ENCODE results near the gene SRGAP2B. TPM values are rescaled to one million over a fixed set of nuclear protein-coding genes. Genes with fewer than 3 reads are reported as not detected.
"Not testable (repeated sequence)": the region's sequence is repeated elsewhere in the genome, so short reads cannot be mapped to it uniquely, and the experiment has no call there.

Gene SRGAP2B
- total RNA-seq, 2 donors from 2014 or later = 16.2 to 22.5 TPM

DNA sequence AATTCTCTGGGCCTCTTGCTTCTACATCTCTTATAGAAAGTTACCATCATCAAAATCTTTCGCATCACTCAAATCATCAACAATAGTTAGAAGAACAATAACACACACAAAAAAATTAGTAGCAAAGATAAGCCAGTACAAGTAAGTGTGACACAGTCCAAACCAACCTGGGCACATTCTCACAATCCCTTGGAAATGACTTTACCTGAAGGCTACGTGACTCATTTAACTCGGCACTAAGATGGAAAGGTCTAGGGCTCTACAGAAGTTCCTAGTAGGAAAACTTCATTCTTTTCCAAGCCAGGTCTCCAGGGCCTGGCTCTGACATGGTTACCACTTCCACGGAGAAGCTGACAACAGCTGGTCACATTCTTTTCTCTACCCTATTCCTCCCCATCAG is 41.7 kb downstream of the SRGAP2B start:
- not testable (repeated sequence) for H3K9me3 ChIP-seq; H3K36me3 ChIP-seq; DNase-seq (ENCODE audit: low spot score); ATAC-seq (ENCODE audit: insufficient number of reproducible peaks, low FRiP score, low read depth); H3K4me1 ChIP-seq (ENCODE audit: control insufficient read depth in 1 of 2, low read depth in 2 of 2); H3K4me3 ChIP-seq; H3K27ac ChIP-seq; H3K27me3 ChIP-seq (replicated peaks; ENCODE audit: insufficient read depth)

GRCh38 chr1:145052019-145052776 is 42.9 kb downstream of the SRGAP2B start:
- not testable (repeated sequence) for DNase-seq (ENCODE audit: low spot score); H3K9me3 ChIP-seq; H3K27me3 ChIP-seq (replicated peaks; ENCODE audit: insufficient read depth); H3K36me3 ChIP-seq; H3K27ac ChIP-seq; H3K4me3 ChIP-seq; H3K4me1 ChIP-seq (ENCODE audit: control insufficient read depth in 1 of 2, low read depth in 2 of 2); ATAC-seq (ENCODE audit: insufficient number of reproducible peaks, low FRiP score, low read depth)

GRCh38 chr1:145048181-145048856 is 46.8 kb downstream of the SRGAP2B start:
- H3K27ac ChIP-seq; ATAC-seq (ENCODE audit: insufficient number of reproducible peaks, low FRiP score, low read depth); H3K36me3 ChIP-seq; H3K27me3 ChIP-seq (replicated peaks; ENCODE audit: insufficient read depth); H3K9me3 ChIP-seq; H3K4me1 ChIP-seq (ENCODE audit: control insufficient read depth in 1 of 2, low read depth in 2 of 2); DNase-seq (ENCODE audit: low spot score); H3K4me3 ChIP-seq: not testable (repeated sequence)

DNA sequence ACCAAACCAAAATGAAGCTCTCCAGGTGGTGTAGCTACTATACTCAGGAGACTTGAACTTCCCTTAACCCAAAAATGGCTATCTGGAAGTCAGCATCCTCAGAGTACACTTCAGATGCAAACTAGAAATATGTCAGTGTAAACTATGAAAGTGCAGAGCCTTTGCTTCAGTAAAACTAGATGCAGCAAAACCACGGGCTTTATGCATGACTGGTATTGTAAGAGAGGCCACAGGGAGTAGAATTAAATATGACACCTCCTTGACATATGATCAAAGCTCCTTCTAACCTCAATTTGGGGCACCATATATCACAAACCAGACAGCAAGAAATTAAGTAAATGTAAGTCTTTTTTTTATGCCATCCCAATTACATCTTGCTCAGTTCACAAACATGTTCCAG is 47.6 kb downstream of the SRGAP2B start:
- not testable (repeated sequence) for H3K27me3 ChIP-seq (replicated peaks; ENCODE audit: insufficient read depth); H3K27ac ChIP-seq; DNase-seq (ENCODE audit: low spot score); H3K4me3 ChIP-seq; ATAC-seq (ENCODE audit: insufficient number of reproducible peaks, low FRiP score, low read depth); H3K9me3 ChIP-seq; H3K36me3 ChIP-seq; H3K4me1 ChIP-seq (ENCODE audit: control insufficient read depth in 1 of 2, low read depth in 2 of 2)

- H3K4me3 ChIP-seq; H3K27me3 ChIP-seq (replicated peaks; ENCODE audit: insufficient read depth); H3K36me3 ChIP-seq; ATAC-seq (ENCODE audit: insufficient number of reproducible peaks, low FRiP score, low read depth); H3K27ac ChIP-seq; DNase-seq (ENCODE audit: low spot score); H3K9me3 ChIP-seq; H3K4me1 ChIP-seq (ENCODE audit: control insufficient read depth in 1 of 2, low read depth in 2 of 2): not testable (repeated sequence)
These were observed 49.4 kb downstream of the SRGAP2B start for GRCh38 chr1:145045571-145046273.

DNA sequence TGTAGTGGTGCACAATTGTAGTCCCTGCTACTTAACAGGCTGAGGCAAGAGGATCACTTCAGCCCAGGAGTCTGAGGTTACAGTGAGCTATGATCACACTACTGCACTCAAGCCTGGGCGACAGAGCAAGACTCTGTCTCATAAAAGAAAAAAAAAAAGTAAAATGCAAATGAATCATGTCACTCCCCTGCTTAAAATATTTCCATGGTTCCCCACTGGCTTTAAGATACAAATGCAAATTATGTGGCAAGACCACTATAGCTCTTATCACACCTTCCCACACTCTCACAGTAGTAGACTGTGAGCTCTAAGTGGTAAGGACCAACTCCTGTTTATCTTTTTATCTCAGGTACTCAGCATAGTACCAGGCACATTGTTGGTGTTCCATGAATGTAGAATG is 53.6 kb downstream of the SRGAP2B start:
- H3K4me1 ChIP-seq (ENCODE audit: control insufficient read depth in 1 of 2, low read depth in 2 of 2); ATAC-seq (ENCODE audit: insufficient number of reproducible peaks, low FRiP score, low read depth); DNase-seq (ENCODE audit: low spot score); H3K36me3 ChIP-seq; H3K27ac ChIP-seq; H3K27me3 ChIP-seq (replicated peaks; ENCODE audit: insufficient read depth); H3K9me3 ChIP-seq; H3K4me3 ChIP-seq: not testable (repeated sequence)

GRCh38 chr1:145036019-145036418 is 59.1 kb downstream of the SRGAP2B start:
- not testable (repeated sequence) for H3K4me3 ChIP-seq

DNA sequence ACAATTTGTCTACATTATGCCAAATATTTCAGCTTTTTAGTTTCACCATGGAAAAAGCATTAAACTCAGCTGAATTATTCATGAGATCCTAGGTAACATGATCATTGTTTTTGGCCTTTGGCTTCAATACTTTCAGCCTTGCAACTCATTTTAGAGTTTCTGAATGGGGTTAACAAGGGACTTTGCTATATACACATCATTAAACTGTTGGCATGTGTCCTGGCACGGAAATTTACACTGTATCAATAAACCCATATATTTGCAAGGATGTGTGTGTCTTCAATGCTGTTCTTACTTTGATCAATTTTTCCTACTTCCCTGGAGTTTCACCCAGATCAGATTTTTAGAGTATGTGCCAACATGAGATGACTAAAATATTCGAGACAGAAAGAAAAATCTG is 61.6 kb downstream of the SRGAP2B start:
- DNase-seq (ENCODE audit: low spot score); ATAC-seq (ENCODE audit: insufficient number of reproducible peaks, low FRiP score, low read depth): not testable (repeated sequence)

More at GRCh38 chr1:145036019-145036418, 59.1 kb downstream of the SRGAP2B start:
- not testable (repeated sequence) for H3K4me1 ChIP-seq (ENCODE audit: control insufficient read depth in 1 of 2, low read depth in 2 of 2); H3K9me3 ChIP-seq; DNase-seq (ENCODE audit: low spot score); H3K36me3 ChIP-seq; H3K27me3 ChIP-seq (replicated peaks; ENCODE audit: insufficient read depth); H3K27ac ChIP-seq
- peak; percentile 20 for ATAC-seq (ENCODE audit: insufficient number of reproducible peaks, low FRiP score, low read depth)

GRCh38 chr1:145027251-145027650 is 67.9 kb downstream of the SRGAP2B start:
- H3K27ac ChIP-seq; H3K9me3 ChIP-seq; ATAC-seq (ENCODE audit: insufficient number of reproducible peaks, low FRiP score, low read depth); H3K4me1 ChIP-seq (ENCODE audit: control insufficient read depth in 1 of 2, low read depth in 2 of 2); H3K36me3 ChIP-seq; H3K4me3 ChIP-seq; H3K27me3 ChIP-seq (replicated peaks; ENCODE audit: insufficient read depth); DNase-seq (ENCODE audit: low spot score): not testable (repeated sequence)

More for the DNA sequence above, 61.6 kb downstream of the SRGAP2B start:
- not testable (repeated sequence) for H3K27ac ChIP-seq; H3K4me1 ChIP-seq (ENCODE audit: control insufficient read depth in 1 of 2, low read depth in 2 of 2); H3K36me3 ChIP-seq; H3K27me3 ChIP-seq (replicated peaks; ENCODE audit: insufficient read depth); H3K9me3 ChIP-seq; H3K4me3 ChIP-seq

- not testable (repeated sequence) for H3K4me1 ChIP-seq (ENCODE audit: control insufficient read depth in 1 of 2, low read depth in 2 of 2); H3K27me3 ChIP-seq (replicated peaks; ENCODE audit: insufficient read depth); H3K4me3 ChIP-seq; H3K27ac ChIP-seq; ATAC-seq (ENCODE audit: insufficient number of reproducible peaks, low FRiP score, low read depth); H3K36me3 ChIP-seq; DNase-seq (ENCODE audit: low spot score); H3K9me3 ChIP-seq
These were observed 69.8 kb downstream of the SRGAP2B start for GRCh38 chr1:145025286-145025685.

DNA sequence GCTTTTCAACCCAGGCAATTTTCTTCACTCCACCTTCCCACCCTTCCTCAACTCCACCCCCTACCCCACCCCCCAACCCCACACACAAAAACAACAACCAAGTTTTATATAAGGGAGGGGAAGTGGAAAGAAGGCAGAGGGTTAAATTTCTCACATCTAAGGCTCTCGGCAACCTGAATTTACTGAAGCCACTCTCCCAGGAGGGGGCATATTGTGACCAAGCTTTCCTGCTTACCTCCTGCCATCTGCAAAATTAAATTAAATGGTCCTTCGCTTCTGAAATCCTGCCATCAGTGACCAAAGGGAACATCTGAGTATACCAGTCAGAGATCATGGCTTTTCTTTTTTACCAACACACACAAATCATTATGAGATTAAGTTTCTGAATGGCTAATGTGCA is 72.9 kb downstream of the SRGAP2B start:
- not testable (repeated sequence) for H3K27me3 ChIP-seq (replicated peaks; ENCODE audit: insufficient read depth); ATAC-seq (ENCODE audit: insufficient number of reproducible peaks, low FRiP score, low read depth); H3K4me3 ChIP-seq; H3K27ac ChIP-seq; H3K9me3 ChIP-seq; H3K4me1 ChIP-seq (ENCODE audit: control insufficient read depth in 1 of 2, low read depth in 2 of 2); H3K36me3 ChIP-seq; DNase-seq (ENCODE audit: low spot score)

GRCh38 chr1:145021749-145022148 is 73.4 kb downstream of the SRGAP2B start:
- not testable (repeated sequence) for H3K4me3 ChIP-seq; H3K9me3 ChIP-seq; H3K4me1 ChIP-seq (ENCODE audit: control insufficient read depth in 1 of 2, low read depth in 2 of 2); H3K27me3 ChIP-seq (replicated peaks; ENCODE audit: insufficient read depth); ATAC-seq (ENCODE audit: insufficient number of reproducible peaks, low FRiP score, low read depth); H3K36me3 ChIP-seq; DNase-seq (ENCODE audit: low spot score); H3K27ac ChIP-seq
